ENCODE results near the gene NR3C1.

The NR3C1 gene

GRCh38 chr5:143251190-143251589 lies 152.3 kb downstream of the NR3C1 start:
- Mint-ChIP-seq H3K9me3 (peaks cover 9% of the 10 kb centered on the region), H3K27ac (no peak overlapping the region)

GRCh38 chr5:143249851-143250250 lies 153.6 kb downstream of the NR3C1 start:
- H3K27me3 Mint-ChIP-seq (ENCODE audit: low read depth) = no peaks in the 10 kb centered on the region
- H3K4me3 Mint-ChIP-seq = no peak overlapping the region
- H3K36me3 Mint-ChIP-seq (ENCODE audit: low read depth) = no peaks in the 10 kb centered on the region
- no peak overlapping the region for H3K27ac Mint-ChIP-seq
- H3K9me3 Mint-ChIP-seq = peaks cover 22% of the 10 kb centered on the region
- H3K4me1 Mint-ChIP-seq (ENCODE audit: low read depth) = no peaks in the 10 kb centered on the region

More at GRCh38 chr5:143251190-143251589, 152.3 kb downstream of the NR3C1 start:
- H3K36me3 Mint-ChIP-seq (ENCODE audit: low read depth) = no peaks in the 10 kb centered on the region
- H3K4me3 Mint-ChIP-seq = no peak overlapping the region
- no peaks in the 10 kb centered on the region for H3K4me1 Mint-ChIP-seq (ENCODE audit: low read depth)
- H3K27me3 Mint-ChIP-seq (ENCODE audit: low read depth) = no peaks in the 10 kb centered on the region

- no peaks in the 10 kb centered on the region for H3K4me1 Mint-ChIP-seq (ENCODE audit: low read depth)
- no peaks in the 10 kb centered on the region for H3K27me3 Mint-ChIP-seq (ENCODE audit: low read depth)
- peaks cover 24% of the 10 kb centered on the region for H3K9me3 Mint-ChIP-seq
- no peaks in the 10 kb centered on the region for H3K36me3 Mint-ChIP-seq (ENCODE audit: low read depth)
- H3K27ac Mint-ChIP-seq = no peak overlapping the region
- no peak overlapping the region for H3K4me3 Mint-ChIP-seq
Measured at GRCh38 chr5:143248822-143249579, 154.5 kb downstream of the NR3C1 start.

GRCh38 chr5:143248391-143248790 lies 155.1 kb downstream of the NR3C1 start:
- Mint-ChIP-seq H3K36me3 (ENCODE audit: low read depth) (no peaks in the 10 kb centered on the region), H3K27ac (no peak overlapping the region), H3K4me1 (ENCODE audit: low read depth) (no peaks in the 10 kb centered on the region), H3K4me3 (no peak overlapping the region), H3K27me3 (ENCODE audit: low read depth) (no peaks in the 10 kb centered on the region), H3K9me3 (peaks cover 24% of the 10 kb centered on the region)

GRCh38 chr5:143247134-143247815 lies 156.2 kb downstream of the NR3C1 start:
- peaks cover 24% of the 10 kb centered on the region for H3K9me3 Mint-ChIP-seq
- no peaks in the 10 kb centered on the region for H3K4me1 Mint-ChIP-seq (ENCODE audit: low read depth)
- H3K4me3 Mint-ChIP-seq = no peak overlapping the region
- no peaks in the 10 kb centered on the region for H3K27me3 Mint-ChIP-seq (ENCODE audit: low read depth)
- H3K36me3 Mint-ChIP-seq (ENCODE audit: low read depth) = no peaks in the 10 kb centered on the region
- no peak overlapping the region for H3K27ac Mint-ChIP-seq

- Mint-ChIP-seq H3K36me3 (ENCODE audit: low read depth) (no peaks in the 10 kb centered on the region), H3K9me3 (peaks cover 24% of the 10 kb centered on the region), H3K27me3 (ENCODE audit: low read depth) (no peaks in the 10 kb centered on the region), H3K4me3 (no peak overlapping the region), H3K27ac (no peak overlapping the region), H3K4me1 (ENCODE audit: low read depth) (no peaks in the 10 kb centered on the region)
Measured at GRCh38 chr5:143245929-143246561, 157.4 kb downstream of the NR3C1 start.

- Mint-ChIP-seq H3K27ac (no peak overlapping the region), H3K9me3 (peaks cover 24% of the 10 kb centered on the region), H3K4me1 (ENCODE audit: low read depth) (no peaks in the 10 kb centered on the region), H3K36me3 (ENCODE audit: low read depth) (no peaks in the 10 kb centered on the region), H3K27me3 (ENCODE audit: low read depth) (no peaks in the 10 kb centered on the region), H3K4me3 (no peak overlapping the region)
Measured at GRCh38 chr5:143244990-143245389, 158.5 kb downstream of the NR3C1 start.

GRCh38 chr5:143244000-143244736 lies 159.3 kb downstream of the NR3C1 start:
- Mint-ChIP-seq H3K27me3 (ENCODE audit: low read depth) (no peaks in the 10 kb centered on the region), H3K9me3 (peaks cover 24% of the 10 kb centered on the region), H3K4me1 (ENCODE audit: low read depth) (no peaks in the 10 kb centered on the region), H3K27ac (no peak overlapping the region), H3K4me3 (no peak overlapping the region), H3K36me3 (ENCODE audit: low read depth) (no peaks in the 10 kb centered on the region)

GRCh38 chr5:143243103-143243502 lies 160.4 kb downstream of the NR3C1 start:
- no peak overlapping the region for H3K4me3 Mint-ChIP-seq
- H3K36me3 Mint-ChIP-seq (ENCODE audit: low read depth) = no peaks in the 10 kb centered on the region
- H3K27me3 Mint-ChIP-seq (ENCODE audit: low read depth) = no peaks in the 10 kb centered on the region
- H3K9me3 Mint-ChIP-seq = peaks cover 24% of the 10 kb centered on the region
- no peak overlapping the region for H3K27ac Mint-ChIP-seq
- no peaks in the 10 kb centered on the region for H3K4me1 Mint-ChIP-seq (ENCODE audit: low read depth)

- no peaks in the 10 kb centered on the region for H3K4me1 Mint-ChIP-seq (ENCODE audit: low read depth)
- peaks cover 24% of the 10 kb centered on the region for H3K9me3 Mint-ChIP-seq
- H3K36me3 Mint-ChIP-seq (ENCODE audit: low read depth) = no peaks in the 10 kb centered on the region
- no peak overlapping the region for H3K4me3 Mint-ChIP-seq
- H3K27ac Mint-ChIP-seq = no peak overlapping the region
- H3K27me3 Mint-ChIP-seq (ENCODE audit: low read depth) = no peaks in the 10 kb centered on the region
Measured at GRCh38 chr5:143241892-143242291, 161.6 kb downstream of the NR3C1 start.

GRCh38 chr5:143239882-143240518 lies 163.5 kb downstream of the NR3C1 start:
- H3K27ac Mint-ChIP-seq = no peak overlapping the region
- no peaks in the 10 kb centered on the region for H3K4me1 Mint-ChIP-seq (ENCODE audit: low read depth)
- peaks cover 11% of the 10 kb centered on the region for H3K9me3 Mint-ChIP-seq
- H3K4me3 Mint-ChIP-seq = no peak overlapping the region
- peaks cover 2% of the 10 kb centered on the region for H3K36me3 Mint-ChIP-seq (ENCODE audit: low read depth)
- H3K27me3 Mint-ChIP-seq (ENCODE audit: low read depth) = no peaks in the 10 kb centered on the region

- Mint-ChIP-seq H3K27me3 (ENCODE audit: low read depth) (no peaks in the 10 kb centered on the region), H3K36me3 (ENCODE audit: low read depth) (peaks cover 5% of the 10 kb centered on the region), H3K27ac (no peak overlapping the region), H3K4me3 (no peak overlapping the region), H3K4me1 (ENCODE audit: low read depth) (peaks cover 3% of the 10 kb centered on the region), H3K9me3 (peaks cover 9% of the 10 kb centered on the region)
Measured at GRCh38 chr5:143238620-143239019, 164.9 kb downstream of the NR3C1 start.

GRCh38 chr5:143237664-143238063 lies 165.8 kb downstream of the NR3C1 start:
- H3K4me3 Mint-ChIP-seq = no peak overlapping the region
- H3K9me3 Mint-ChIP-seq = peaks cover 9% of the 10 kb centered on the region
- H3K27me3 Mint-ChIP-seq (ENCODE audit: low read depth) = no peaks in the 10 kb centered on the region
- peaks cover 3% of the 10 kb centered on the region for H3K4me1 Mint-ChIP-seq (ENCODE audit: low read depth)
- no peak overlapping the region for H3K27ac Mint-ChIP-seq
- peaks cover 5% of the 10 kb centered on the region for H3K36me3 Mint-ChIP-seq (ENCODE audit: low read depth)

GRCh38 chr5:143236682-143237081 lies 166.8 kb downstream of the NR3C1 start:
- Mint-ChIP-seq H3K27ac (no peak overlapping the region), H3K4me1 (ENCODE audit: low read depth) (peaks cover 3% of the 10 kb centered on the region), H3K9me3 (peaks cover 9% of the 10 kb centered on the region), H3K36me3 (ENCODE audit: low read depth) (peaks cover 5% of the 10 kb centered on the region), H3K4me3 (no peak overlapping the region), H3K27me3 (ENCODE audit: low read depth) (no peaks in the 10 kb centered on the region)
